ENCODE data around the gene CDH19.
"Not testable (repeated sequence)": the region's sequence is repeated elsewhere in the genome, so short reads cannot be mapped to it uniquely, and the experiment has no call there.

GRCh38 chr18:66466184-66466583, 137.7 kb downstream of the CDH19 start:
- TF ChIP-seq, protein P1, sequence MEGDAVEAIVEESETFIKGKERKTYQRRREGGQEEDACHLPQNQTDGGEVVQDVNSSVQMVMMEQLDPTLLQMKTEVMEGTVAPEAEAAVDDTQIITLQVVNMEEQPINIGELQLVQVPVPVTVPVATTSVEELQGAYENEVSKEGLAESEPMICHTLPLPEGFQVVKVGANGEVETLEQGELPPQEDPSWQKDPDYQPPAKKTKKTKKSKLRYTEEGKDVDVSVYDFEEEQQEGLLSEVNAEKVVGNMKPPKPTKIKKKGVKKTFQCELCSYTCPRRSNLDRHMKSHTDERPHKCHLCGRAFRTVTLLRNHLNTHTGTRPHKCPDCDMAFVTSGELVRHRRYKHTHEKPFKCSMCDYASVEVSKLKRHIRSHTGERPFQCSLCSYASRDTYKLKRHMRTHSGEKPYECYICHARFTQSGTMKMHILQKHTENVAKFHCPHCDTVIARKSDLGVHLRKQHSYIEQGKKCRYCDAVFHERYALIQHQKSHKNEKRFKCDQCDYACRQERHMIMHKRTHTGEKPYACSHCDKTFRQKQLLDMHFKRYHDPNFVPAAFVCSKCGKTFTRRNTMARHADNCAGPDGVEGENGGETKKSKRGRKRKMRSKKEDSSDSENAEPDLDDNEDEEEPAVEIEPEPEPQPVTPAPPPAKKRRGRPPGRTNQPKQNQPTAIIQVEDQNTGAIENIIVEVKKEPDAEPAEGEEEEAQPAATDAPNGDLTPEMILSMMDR (IDR thresholded peaks at IDR 0.05), result not testable (repeated sequence)
- not testable (repeated sequence) for TF ChIP-seq POLR2A (IDR thresholded peaks at IDR 0.05)

Measured in uterus (tissue), 2 donors.